Measurements from ENCODE around the gene FBXW11.

Gene FBXW11

DNA sequence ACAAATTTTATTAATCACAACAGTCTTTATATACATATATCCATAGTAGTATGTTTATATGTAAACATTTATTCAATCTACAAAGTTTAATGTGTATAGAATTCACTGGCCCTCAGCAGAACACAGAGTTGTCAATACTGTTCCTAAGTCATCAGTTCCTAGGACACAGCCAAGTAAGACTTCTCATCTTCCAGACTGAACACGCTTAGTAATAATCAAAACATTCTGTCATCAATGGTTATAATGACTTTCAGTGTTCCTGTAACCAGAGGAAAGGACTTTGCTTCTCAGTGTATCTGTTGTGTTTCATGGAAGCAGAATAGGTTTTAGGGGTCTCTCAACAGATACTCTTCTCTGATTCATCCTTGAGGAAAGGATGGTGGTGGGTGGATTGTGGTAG, 138.7 kb downstream of the FBXW11 start:
- no peak overlapping the region for H3K4me3 ChIP-seq (ENCODE audit: low read length)
- no peaks in the 10 kb centered on the region for H3K9me3 ChIP-seq (ENCODE audit: control insufficient read depth, low read length)
- no peaks in the 10 kb centered on the region for H3K27me3 ChIP-seq (ENCODE audit: control insufficient read depth, insufficient read depth, low read length)
- no peak overlapping the region for H3K9ac ChIP-seq (ENCODE audit: low read length)
- H3K4me1 ChIP-seq (ENCODE audit: control insufficient read depth, insufficient read depth, low read length), result no peaks in the 10 kb centered on the region
- H3K36me3 ChIP-seq (ENCODE audit: control insufficient read depth, insufficient read depth, low read length), result peaks cover 7% of the 10 kb centered on the region

DNA sequence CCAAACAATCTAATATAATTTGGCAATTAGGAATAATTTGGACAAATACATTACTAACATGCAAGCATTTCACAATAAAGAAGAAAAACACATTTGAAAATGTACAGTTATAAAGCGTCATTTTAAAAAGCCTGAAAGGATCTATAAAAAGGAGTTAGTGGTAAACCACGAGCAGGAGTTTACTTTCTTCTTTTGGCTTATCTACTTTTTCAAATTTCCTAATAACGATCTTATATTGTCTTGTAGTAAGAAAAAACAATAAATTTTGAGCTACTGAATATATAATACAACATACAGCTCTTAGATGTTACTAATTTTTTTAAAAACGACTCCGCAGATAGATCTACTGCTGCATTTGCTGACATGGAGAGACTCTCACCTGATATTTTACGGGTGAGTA, 141.0 kb downstream of the FBXW11 start:
- H3K27me3 ChIP-seq (ENCODE audit: control insufficient read depth, insufficient read depth, low read length), result no peaks in the 10 kb centered on the region
- no peaks in the 10 kb centered on the region for H3K9me3 ChIP-seq (ENCODE audit: control insufficient read depth, low read length)
- peaks cover 7% of the 10 kb centered on the region for H3K36me3 ChIP-seq (ENCODE audit: control insufficient read depth, insufficient read depth, low read length)
- H3K4me1 ChIP-seq (ENCODE audit: control insufficient read depth, insufficient read depth, low read length), result no peaks in the 10 kb centered on the region
- H3K4me3 ChIP-seq (ENCODE audit: low read length), result no peak overlapping the region
- H3K9ac ChIP-seq (ENCODE audit: low read length), result no peak overlapping the region

DNA sequence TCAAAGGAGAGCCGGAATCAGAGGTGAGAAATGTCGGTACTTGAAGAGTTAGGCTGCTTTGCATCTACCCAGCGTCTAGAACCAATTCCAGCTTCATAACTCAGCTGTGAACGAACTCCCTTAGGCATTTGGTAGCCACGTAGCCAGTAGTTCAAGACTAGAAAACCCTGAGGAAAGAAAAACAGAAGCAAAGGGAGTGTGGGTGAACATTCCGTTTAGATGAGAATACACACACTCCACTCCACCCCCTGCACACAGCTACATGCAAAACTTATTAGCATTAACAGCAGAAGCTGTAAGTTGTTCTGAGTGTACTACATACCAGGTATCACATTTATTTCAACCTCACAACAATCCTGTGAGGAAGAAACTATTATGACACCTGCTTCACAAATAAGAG, 142.5 kb downstream of the FBXW11 start:
- H3K9ac ChIP-seq (ENCODE audit: low read length), result no peak overlapping the region
- no peaks in the 10 kb centered on the region for H3K27me3 ChIP-seq (ENCODE audit: control insufficient read depth, insufficient read depth, low read length)
- no peaks in the 10 kb centered on the region for H3K9me3 ChIP-seq (ENCODE audit: control insufficient read depth, low read length)
- no peaks in the 10 kb centered on the region for H3K4me1 ChIP-seq (ENCODE audit: control insufficient read depth, insufficient read depth, low read length)
- no peak overlapping the region for H3K4me3 ChIP-seq (ENCODE audit: low read length)
- peaks cover 7% of the 10 kb centered on the region for H3K36me3 ChIP-seq (ENCODE audit: control insufficient read depth, insufficient read depth, low read length)

DNA sequence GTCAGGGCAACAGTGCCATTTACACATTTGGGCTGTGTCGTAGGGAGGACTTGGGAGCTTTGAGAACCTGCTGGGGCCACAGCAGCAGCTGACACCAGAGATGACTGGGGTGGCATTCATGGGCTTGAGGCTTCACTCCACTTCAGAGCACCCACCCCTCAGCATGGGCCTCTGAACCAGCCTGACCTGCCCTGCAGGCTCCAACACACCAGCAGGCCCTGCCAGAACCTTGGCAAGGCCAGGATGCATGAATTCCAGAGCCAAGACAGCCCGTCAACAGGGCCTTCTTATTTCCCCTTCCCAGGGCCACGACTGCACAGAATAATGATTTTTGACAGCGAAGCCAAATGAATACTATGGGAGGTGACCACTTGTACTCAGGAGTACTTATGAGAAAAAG, 143.8 kb downstream of the FBXW11 start:
- H3K36me3 ChIP-seq (ENCODE audit: control insufficient read depth, insufficient read depth, low read length), result no peaks in the 10 kb centered on the region
- no peaks in the 10 kb centered on the region for H3K4me1 ChIP-seq (ENCODE audit: control insufficient read depth, insufficient read depth, low read length)
- H3K4me3 ChIP-seq (ENCODE audit: low read length), result no peak overlapping the region
- no peak overlapping the region for H3K9ac ChIP-seq (ENCODE audit: low read length)
- H3K27me3 ChIP-seq (ENCODE audit: control insufficient read depth, insufficient read depth, low read length), result no peaks in the 10 kb centered on the region
- H3K9me3 ChIP-seq (ENCODE audit: control insufficient read depth, low read length), result no peaks in the 10 kb centered on the region

GRCh38 chr5:171861381-171861780, 145.1 kb downstream of the FBXW11 start:
- no peak overlapping the region for H3K9ac ChIP-seq (ENCODE audit: low read length)
- H3K4me1 ChIP-seq (ENCODE audit: control insufficient read depth, insufficient read depth, low read length), result no peaks in the 10 kb centered on the region
- no peaks in the 10 kb centered on the region for H3K9me3 ChIP-seq (ENCODE audit: control insufficient read depth, low read length)
- no peaks in the 10 kb centered on the region for H3K27me3 ChIP-seq (ENCODE audit: control insufficient read depth, insufficient read depth, low read length)
- no peaks in the 10 kb centered on the region for H3K36me3 ChIP-seq (ENCODE audit: control insufficient read depth, insufficient read depth, low read length)
- no peak overlapping the region for H3K4me3 ChIP-seq (ENCODE audit: low read length)

- H3K9ac ChIP-seq (ENCODE audit: low read length), result no peak overlapping the region
- no peaks in the 10 kb centered on the region for H3K4me1 ChIP-seq (ENCODE audit: control insufficient read depth, insufficient read depth, low read length)
- H3K4me3 ChIP-seq (ENCODE audit: low read length), result no peak overlapping the region
- no peaks in the 10 kb centered on the region for H3K36me3 ChIP-seq (ENCODE audit: control insufficient read depth, insufficient read depth, low read length)
- H3K9me3 ChIP-seq (ENCODE audit: control insufficient read depth, low read length), result no peaks in the 10 kb centered on the region
- no peaks in the 10 kb centered on the region for H3K27me3 ChIP-seq (ENCODE audit: control insufficient read depth, insufficient read depth, low read length)
These were observed 148.1 kb downstream of the FBXW11 start for GRCh38 chr5:171858303-171858702.

DNA sequence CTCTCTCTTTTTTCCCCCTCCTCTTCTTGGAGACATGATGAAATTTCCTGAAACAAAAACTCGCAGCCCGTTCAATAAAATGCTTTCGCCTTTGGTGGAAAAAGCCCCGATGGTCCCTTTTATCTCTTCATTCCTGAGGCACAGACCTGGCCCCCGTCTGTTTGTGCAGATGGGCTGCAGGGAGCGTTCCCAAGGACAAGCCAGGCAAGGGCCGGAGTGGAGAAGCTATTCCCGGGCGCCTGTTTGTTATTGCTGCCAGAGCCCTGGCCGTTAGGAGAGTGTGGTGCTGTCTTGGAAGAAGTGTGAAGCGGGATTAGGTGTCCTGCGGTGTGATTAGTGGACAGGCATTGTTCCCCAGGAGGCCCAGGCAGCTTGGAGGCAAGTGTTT, 149.0 kb downstream of the FBXW11 start:
- Histone ChIP-seq H3K9me3 (ENCODE audit: control insufficient read depth, low read length) (no peaks in the 10 kb centered on the region), H3K9ac (ENCODE audit: low read length) (no peak overlapping the region), H3K4me3 (ENCODE audit: low read length) (no peak overlapping the region), H3K36me3 (ENCODE audit: control insufficient read depth, insufficient read depth, low read length) (no peaks in the 10 kb centered on the region), H3K4me1 (ENCODE audit: control insufficient read depth, insufficient read depth, low read length) (no peaks in the 10 kb centered on the region), H3K27me3 (ENCODE audit: control insufficient read depth, insufficient read depth, low read length) (no peaks in the 10 kb centered on the region)

- no peaks in the 10 kb centered on the region for H3K27me3 ChIP-seq (ENCODE audit: control insufficient read depth, insufficient read depth, low read length)
- no peak overlapping the region for H3K9ac ChIP-seq (ENCODE audit: low read length)
- H3K36me3 ChIP-seq (ENCODE audit: control insufficient read depth, insufficient read depth, low read length), result no peaks in the 10 kb centered on the region
- no peak overlapping the region for H3K4me3 ChIP-seq (ENCODE audit: low read length)
- H3K9me3 ChIP-seq (ENCODE audit: control insufficient read depth, low read length), result no peaks in the 10 kb centered on the region
- H3K4me1 ChIP-seq (ENCODE audit: control insufficient read depth, insufficient read depth, low read length), result no peaks in the 10 kb centered on the region
These were observed 150.4 kb downstream of the FBXW11 start for GRCh38 chr5:171855798-171856763.

GRCh38 chr5:171855265-171855664, 151.2 kb downstream of the FBXW11 start:
- H3K9me3 ChIP-seq (ENCODE audit: control insufficient read depth, low read length), result no peaks in the 10 kb centered on the region
- no peaks in the 10 kb centered on the region for H3K4me1 ChIP-seq (ENCODE audit: control insufficient read depth, insufficient read depth, low read length)
- H3K9ac ChIP-seq (ENCODE audit: low read length), result no peak overlapping the region
- no peaks in the 10 kb centered on the region for H3K27me3 ChIP-seq (ENCODE audit: control insufficient read depth, insufficient read depth, low read length)
- H3K36me3 ChIP-seq (ENCODE audit: control insufficient read depth, insufficient read depth, low read length), result no peaks in the 10 kb centered on the region
- H3K4me3 ChIP-seq (ENCODE audit: low read length), result no peak overlapping the region

DNA sequence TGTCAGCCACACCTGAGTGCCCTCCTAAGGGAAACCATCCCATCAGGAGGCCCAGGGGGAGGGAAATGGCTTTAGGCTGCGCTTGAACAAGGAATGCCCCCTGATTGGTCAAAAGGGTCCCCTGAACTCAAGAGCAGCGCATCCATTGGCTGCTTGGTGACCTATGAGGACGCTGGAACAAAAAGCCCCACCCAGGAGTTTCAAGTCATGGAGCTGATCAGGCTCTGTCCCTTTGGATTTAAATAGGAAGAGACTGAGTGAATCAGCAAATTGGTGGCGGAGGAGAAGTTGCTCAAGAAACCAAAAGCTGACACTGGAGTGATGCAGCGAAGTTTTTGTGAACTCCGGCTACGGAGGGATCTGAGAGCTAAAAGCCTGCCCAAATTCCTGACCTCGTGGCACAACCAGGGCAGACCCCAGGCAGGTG, 154.2 kb downstream of the FBXW11 start:
- Histone ChIP-seq H3K9me3 (ENCODE audit: control insufficient read depth, low read length) (no peaks in the 10 kb centered on the region), H3K9ac (ENCODE audit: low read length) (no peak overlapping the region), H3K27me3 (ENCODE audit: control insufficient read depth, insufficient read depth, low read length) (no peaks in the 10 kb centered on the region), H3K4me1 (ENCODE audit: control insufficient read depth, insufficient read depth, low read length) (no peaks in the 10 kb centered on the region), H3K36me3 (ENCODE audit: control insufficient read depth, insufficient read depth, low read length) (no peaks in the 10 kb centered on the region), H3K4me3 (ENCODE audit: low read length) (no peak overlapping the region)

DNA sequence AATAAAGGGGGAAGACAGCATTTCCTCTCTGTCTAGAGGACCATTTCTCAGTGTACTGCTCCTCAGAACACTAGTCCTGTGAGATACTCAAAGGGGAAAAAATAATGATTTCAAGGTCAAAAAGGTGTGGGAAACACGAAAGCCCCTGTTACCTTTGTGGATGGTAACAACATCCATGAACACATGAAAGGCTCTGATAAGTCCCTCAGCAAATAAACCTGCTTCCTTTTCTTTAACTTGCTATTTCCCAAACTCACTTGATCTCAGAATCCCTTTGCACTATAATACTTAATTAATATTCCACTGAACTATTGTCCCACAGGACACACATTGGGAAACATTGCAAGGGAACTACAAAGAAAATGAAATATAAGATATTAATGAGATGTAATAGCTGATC, 155.2 kb downstream of the FBXW11 start:
- Histone ChIP-seq H3K9ac (ENCODE audit: low read length) (no peak overlapping the region), H3K27me3 (ENCODE audit: control insufficient read depth, insufficient read depth, low read length) (no peaks in the 10 kb centered on the region), H3K36me3 (ENCODE audit: control insufficient read depth, insufficient read depth, low read length) (no peaks in the 10 kb centered on the region), H3K4me3 (ENCODE audit: low read length) (no peak overlapping the region), H3K4me1 (ENCODE audit: control insufficient read depth, insufficient read depth, low read length) (no peaks in the 10 kb centered on the region), H3K9me3 (ENCODE audit: control insufficient read depth, low read length) (no peaks in the 10 kb centered on the region)

GRCh38 chr5:171850324-171850947, 156.0 kb downstream of the FBXW11 start:
- Histone ChIP-seq H3K9ac (ENCODE audit: low read length) (no peak overlapping the region), H3K4me3 (ENCODE audit: low read length) (no peak overlapping the region), H3K36me3 (ENCODE audit: control insufficient read depth, insufficient read depth, low read length) (no peaks in the 10 kb centered on the region), H3K9me3 (ENCODE audit: control insufficient read depth, low read length) (no peaks in the 10 kb centered on the region), H3K27me3 (ENCODE audit: control insufficient read depth, insufficient read depth, low read length) (no peaks in the 10 kb centered on the region), H3K4me1 (ENCODE audit: control insufficient read depth, insufficient read depth, low read length) (no peaks in the 10 kb centered on the region)

Data from mucosa of stomach (tissue), 1 donor.